ENCODE results near the gene GADD45A.

DNA sequence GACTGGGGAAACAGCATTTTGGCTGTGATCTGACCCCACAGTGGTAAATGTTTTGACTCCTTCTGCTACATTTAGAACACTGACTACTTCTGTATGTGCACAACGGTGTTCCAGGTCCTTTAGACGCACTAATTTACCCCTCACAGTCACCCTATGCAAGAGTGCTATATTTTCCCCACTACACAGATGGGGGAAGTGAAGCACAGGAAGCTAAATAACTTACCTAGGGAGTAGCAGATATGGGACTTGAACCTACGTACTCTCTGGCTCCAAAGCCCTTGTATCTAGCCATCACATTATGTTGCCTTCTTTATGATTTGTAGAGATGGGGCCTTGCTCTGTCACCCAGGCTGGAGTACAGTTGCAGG is 49.3 kb downstream of the GADD45A start:
- TF ChIP-seq TAF1 (IDR thresholded peaks at IDR 0.05; ENCODE audit: borderline replicate concordance, insufficient read depth, low read length) (no peak), POLR2AphosphoS5 (IDR thresholded peaks at IDR 0.05; ENCODE audit: low read depth, low read length) (no peak), SIN3A (IDR thresholded peaks at IDR 0.05; ENCODE audit: borderline replicate concordance, insufficient read depth, low read length) (no peak), FOXP2 (optimal IDR thresholded peaks at IDR 0.05; ENCODE audit: borderline replicate concordance, extremely low read depth, extremely low read length, insufficient read depth) (no peak)
- TF ChIP-seq, protein P1, sequence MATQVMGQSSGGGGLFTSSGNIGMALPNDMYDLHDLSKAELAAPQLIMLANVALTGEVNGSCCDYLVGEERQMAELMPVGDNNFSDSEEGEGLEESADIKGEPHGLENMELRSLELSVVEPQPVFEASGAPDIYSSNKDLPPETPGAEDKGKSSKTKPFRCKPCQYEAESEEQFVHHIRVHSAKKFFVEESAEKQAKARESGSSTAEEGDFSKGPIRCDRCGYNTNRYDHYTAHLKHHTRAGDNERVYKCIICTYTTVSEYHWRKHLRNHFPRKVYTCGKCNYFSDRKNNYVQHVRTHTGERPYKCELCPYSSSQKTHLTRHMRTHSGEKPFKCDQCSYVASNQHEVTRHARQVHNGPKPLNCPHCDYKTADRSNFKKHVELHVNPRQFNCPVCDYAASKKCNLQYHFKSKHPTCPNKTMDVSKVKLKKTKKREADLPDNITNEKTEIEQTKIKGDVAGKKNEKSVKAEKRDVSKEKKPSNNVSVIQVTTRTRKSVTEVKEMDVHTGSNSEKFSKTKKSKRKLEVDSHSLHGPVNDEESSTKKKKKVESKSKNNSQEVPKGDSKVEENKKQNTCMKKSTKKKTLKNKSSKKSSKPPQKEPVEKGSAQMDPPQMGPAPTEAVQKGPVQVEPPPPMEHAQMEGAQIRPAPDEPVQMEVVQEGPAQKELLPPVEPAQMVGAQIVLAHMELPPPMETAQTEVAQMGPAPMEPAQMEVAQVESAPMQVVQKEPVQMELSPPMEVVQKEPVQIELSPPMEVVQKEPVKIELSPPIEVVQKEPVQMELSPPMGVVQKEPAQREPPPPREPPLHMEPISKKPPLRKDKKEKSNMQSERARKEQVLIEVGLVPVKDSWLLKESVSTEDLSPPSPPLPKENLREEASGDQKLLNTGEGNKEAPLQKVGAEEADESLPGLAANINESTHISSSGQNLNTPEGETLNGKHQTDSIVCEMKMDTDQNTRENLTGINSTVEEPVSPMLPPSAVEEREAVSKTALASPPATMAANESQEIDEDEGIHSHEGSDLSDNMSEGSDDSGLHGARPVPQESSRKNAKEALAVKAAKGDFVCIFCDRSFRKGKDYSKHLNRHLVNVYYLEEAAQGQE (IDR thresholded peaks at IDR 0.05; ENCODE audit: insufficient read depth in 1 of 2, low read depth in 2 of 2, low read length in 2 of 2) = no peak

Measured in PFSK-1 (cell line).